ENCODE measurements around the gene PROC. TPM values are rescaled to one million over a fixed set of nuclear protein-coding genes. Genes with fewer than 3 reads are reported as not detected.

PROC gene
- total RNA-seq, 2 donors from 2014 or later, result 0.26 TPM; not detected in 1

GRCh38 chr2:127382831-127383230 is 35.4 kb upstream of the PROC start:
- intact Hi-C loops (cut with DNase I), result no loop called here
- H3K9me3 ChIP-seq, result no peaks in the 10 kb centered on the region
- no peaks in the 10 kb centered on the region for H3K27me3 ChIP-seq
- no peak overlapping the region for H3K4me3 ChIP-seq
- no peak for ATAC-seq
- H3K4me1 ChIP-seq, result peaks cover 57% of the 10 kb centered on the region
- H3K27ac ChIP-seq, result no peak overlapping the region
- H3K36me3 ChIP-seq (replicated peaks in 1 of 2; ENCODE audit: insufficient read depth in 1 of 2, low read depth in 2 of 2), result no peaks in the 10 kb centered on the region
- WGBS, 2 donors, result 71 to 74% methylated on average over 3 of the region's 3 CpGs
- no peak for DNase-seq
- no peak for TF ChIP-seq POLR2A (IDR thresholded peaks at IDR 0.05)
- no peak for TF ChIP-seq CTCF (IDR thresholded peaks at IDR 0.05)

GRCh38 chr2:127384529-127384928 is 33.7 kb upstream of the PROC start:
- Histone ChIP-seq H3K36me3 (replicated peaks in 1 of 2; ENCODE audit: insufficient read depth in 1 of 2, low read depth in 2 of 2) (no peaks in the 10 kb centered on the region), H3K27ac (no peak overlapping the region), H3K4me1 (peaks cover 70% of the 10 kb centered on the region), H3K27me3 (no peaks in the 10 kb centered on the region), H3K4me3 (no peak overlapping the region), H3K9me3 (no peaks in the 10 kb centered on the region)
- 93 to 95% methylated on average over 6 of the region's 6 CpGs for whole genome bisulfite sequencing, 2 donors
- intact Hi-C loops (cut with DNase I), result no loop called here
- TF ChIP-seq CTCF (IDR thresholded peaks at IDR 0.05) (no peak), POLR2A (IDR thresholded peaks at IDR 0.05) (no peak)
- DNase-seq, result no peak
- ATAC-seq, result no peak

- Histone ChIP-seq H3K4me1 (peaks cover 56% of the 10 kb centered on the region), H3K27me3 (no peaks in the 10 kb centered on the region), H3K9me3 (no peaks in the 10 kb centered on the region), H3K4me3 (peak overlapping the region in 1 of 2 donors; percentile 40), H3K27ac (peak overlapping the region in 2 of 4 donors; percentile 99 to 100), H3K36me3 (replicated peaks in 1 of 2; ENCODE audit: insufficient read depth in 1 of 2, low read depth in 2 of 2) (no peaks in the 10 kb centered on the region)
- ATAC-seq, result no peak
- no peak for TF ChIP-seq CTCF (IDR thresholded peaks at IDR 0.05)
- TF ChIP-seq POLR2A (IDR thresholded peaks at IDR 0.05), result no peak
- intact Hi-C loops (cut with DNase I), result no loop called here
- WGBS, 2 donors, result 5 to 10% methylated on average over 4 of the region's 4 CpGs
- DNase-seq, result no peak
Observed at GRCh38 chr2:127386246-127386645, 32.0 kb upstream of the PROC start.

GRCh38 chr2:127386764-127387654 is 31.2 kb upstream of the PROC start:
- Histone ChIP-seq H3K9me3 (no peaks in the 10 kb centered on the region), H3K4me3 (peak overlapping the region; percentile 40 to 61), H3K27ac (peak overlapping the region; percentile 92 to 100 (median 98)), H3K36me3 (replicated peaks in 1 of 2; ENCODE audit: insufficient read depth in 1 of 2, low read depth in 2 of 2) (no peaks in the 10 kb centered on the region), H3K4me1 (peaks cover 48% of the 10 kb centered on the region), H3K27me3 (no peaks in the 10 kb centered on the region)
- intact Hi-C loops (cut with DNase I), result no loop called here
- ATAC-seq, result peak; percentile 77
- WGBS, 2 donors, result 0 to 1% methylated on average over 9 to 18 of the region's 58 CpGs
- no peak for TF ChIP-seq POLR2A (IDR thresholded peaks at IDR 0.05)
- peak; percentile 80 to 91 (median 90) for DNase-seq

- peaks cover 43% of the 10 kb centered on the region for H3K4me1 ChIP-seq
- peak within 1 kb of the TSS; percentile 40 to 61 for H3K4me3 ChIP-seq
- WGBS, 2 donors, result 0 to 1% methylated on average over 6 to 99 of the region's 100 CpGs
- peak; percentile 89 for ATAC-seq
- intact Hi-C loops (cut with DNase I), result no loop called here
- H3K27me3 ChIP-seq, result no peaks in the 10 kb centered on the region
- no peaks in the 10 kb centered on the region for H3K36me3 ChIP-seq (replicated peaks in 1 of 2; ENCODE audit: insufficient read depth in 1 of 2, low read depth in 2 of 2)
- peak within 1 kb of the TSS; percentile 92 to 100 (median 98) for H3K27ac ChIP-seq
- no peaks in the 10 kb centered on the region for H3K9me3 ChIP-seq
- TF ChIP-seq POLR2A (IDR thresholded peaks at IDR 0.05), result peak; percentile 81 to 94 (median 88)
- TF ChIP-seq CTCF (IDR thresholded peaks at IDR 0.05), result peak in 2 of 7 experiments; percentile 15 to 20
- peak; percentile 95 to 97 (median 96) for DNase-seq
Observed at GRCh38 chr2:127387655-127388422, 30.4 kb upstream of the PROC start, which contains the start of gene MAP3K2. Gene MAP3K2, minus strand, starts transcription at chr2:127387975. Its CDS starts 44,846 bp downstream, at chr2:127343129.
